K562 (cell line): ENCODE data around the gene IQCC. TPM values are rescaled to one million over a fixed set of nuclear protein-coding genes. Genes with fewer than 3 reads are reported as not detected.
A peak's percentile ranks its signal among the peaks of the same experiment; 100 is the strongest.

ENCODE experiments used
- ATAC-seq: fragments of 200-7000 bp; cut with Tn5 transposase; 3 replicates; pipeline ENCODE4 v1.9.1; 2020; ENCODE audit warnings: moderate library complexity
- BruUV-seq: library from RNA; stranded (reverse); fragments of 400-500 nt; replicated peaks from 2 replicates; lab custom pipeline; 2021; lab: Mats Ljungman, UMichigan
- CTCF ChIA-PET: fragments of 300-600 bp; formaldehyde crosslinking; extraction: SDS; loops from one replicate; lab custom pipeline; 2021; ENCODE audit warnings: low intra/inter-chr PET ratio; lab: Yijun Ruan, JAX
- POLR2A ChIA-PET: fragments of 300-600, 350-650 bp; sonication (Branson Sonifier 250); formaldehyde crosslinking; extraction: SDS; loops from one replicate; lab custom pipeline; 2021; ENCODE audit warnings: antibody characterized with exemption, inconsistent platforms; lab: Yijun Ruan, JAX
- DNase-seq, 4 experiments: peaks; one replicate each; pipeline versions ENCODE4 v3.0.0 to v3.0.0-alpha.2; 2011 to 2018; ENCODE audit warnings: low spot score in 3 of 4, mixed read lengths in 3 of 4; ENCODE audit errors: extremely low read depth in 1 of 4
- FAIRE-seq: peaks from 2 replicates; lab custom pipeline; 2011; peaks lifted over from hg19 to GRCh38; lab: Jason Lieb, UNC
- H2AFZ ChIP-seq: 2 replicates; pipeline ENCODE4 v1.6.0; 2011; ENCODE audit warnings: low read depth, low read length, control low read depth, inconsistent platforms
- H3K27ac ChIP-seq: fragments of 200-600 bp; 3 replicates; pipeline ENCODE4 v1.8.0; 2011; ENCODE audit warnings: low read depth, mild to moderate bottlenecking, control low read depth, inconsistent platforms, low read length, moderate library complexity, mixed read lengths; ENCODE audit errors: extremely low read depth
- H3K27me3 ChIP-seq, 2 experiments: fragments of 300-600 bp in 1 of 2; 2 replicates in 1 of 2; 3 replicates in 1 of 2; pipeline versions ENCODE4 v1.6.0 to v1.8.0; 2011; ENCODE audit warnings: inconsistent platforms in 2 of 2, low read length in 2 of 2, mild to moderate bottlenecking in 1 of 2, mixed read lengths in 1 of 2, moderate library complexity in 1 of 2; ENCODE audit not compliant: control insufficient read depth in 2 of 2, insufficient read depth in 2 of 2
- H3K36me3 ChIP-seq: fragments of 300-600 bp; 3 replicates; pipeline ENCODE4 v1.8.0; 2011; ENCODE audit warnings: mild to moderate bottlenecking, low read length, inconsistent platforms; ENCODE audit not compliant: control insufficient read depth, insufficient read depth
- H3K4me1 ChIP-seq, 2 experiments: fragments of 200-600 bp in 1 of 2; replicated peaks in 1 of 2; 2 replicates in 1 of 2; 3 replicates in 1 of 2; pipeline versions ENCODE4 v1.5.1 to v1.8.0; 2011; ENCODE audit warnings: inconsistent platforms in 2 of 2, low read length in 2 of 2, mild to moderate bottlenecking in 1 of 2, mixed read lengths in 1 of 2, moderate library complexity in 1 of 2; ENCODE audit not compliant: control insufficient read depth in 2 of 2, insufficient read depth in 2 of 2
- H3K4me2 ChIP-seq: 2 replicates; pipeline ENCODE4 v1.6.1; 2011; ENCODE audit warnings: low read length, control low read depth, inconsistent platforms, mixed read lengths; ENCODE audit not compliant: insufficient read depth
- H3K4me3 ChIP-seq: fragments of 200-600 bp; sonication (generic), shearing (Covaris generic); 2 replicates; pipeline ENCODE4 v1.5.1; 2016; ENCODE audit warnings: control low read depth, inconsistent platforms
- H3K79me2 ChIP-seq: fragments of 200-600 bp; 3 replicates; pipeline ENCODE4 v1.8.0; 2011; ENCODE audit warnings: low read length, inconsistent platforms; ENCODE audit not compliant: control insufficient read depth, insufficient read depth
- H3K9ac ChIP-seq, 2 experiments: 2 replicates each; pipeline versions ENCODE4 v1.6.0 to v1.6.1; 2011; ENCODE audit warnings: low read depth in 2 of 2, low read length in 2 of 2, control low read depth in 1 of 2, inconsistent platforms in 1 of 2, mild to moderate bottlenecking in 1 of 2, mixed read lengths in 1 of 2; ENCODE audit not compliant: insufficient read depth in 1 of 2
- H3K9me1 ChIP-seq: one replicate; pipeline ENCODE4 v1.6.0; 2011; ENCODE audit warnings: inconsistent platforms, mild to moderate bottlenecking, low read length, moderate library complexity; ENCODE audit not compliant: control insufficient read depth, insufficient read depth
- H3K9me3 ChIP-seq: replicated peaks from 2 replicates; pipeline ENCODE4 v1.5.1; 2011; ENCODE audit warnings: low read depth, low read length, inconsistent platforms; ENCODE audit not compliant: control insufficient read depth, insufficient read depth
- H4K20me1 ChIP-seq: replicated peaks from 2 replicates; pipeline ENCODE4 v1.6.1; 2011; ENCODE audit warnings: low read length, inconsistent platforms, mixed read lengths; ENCODE audit not compliant: control insufficient read depth, insufficient read depth
- CC2D1A ChIP-seq: fragments of 450-650 bp; IDR thresholded peaks from 2 replicates; pipeline ENCODE4 v1.6.1; 2017; ENCODE audit warnings: mild to moderate bottlenecking
- DNMT1 ChIP-seq: fragments of 450-650 bp; IDR thresholded peaks from 2 replicates; pipeline ENCODE4 v1.6.1; 2016; ENCODE audit warnings: antibody characterized with exemption, mild to moderate bottlenecking
- FUS ChIP-seq: fragments of 200-400 bp; formaldehyde crosslinking; optimal IDR thresholded peaks from 2 replicates; pipeline ENCODE3; 2017; ENCODE audit warnings: low read depth, low read length
- HDGF ChIP-seq: fragments of 450-650 bp; IDR thresholded peaks from 2 replicates; pipeline ENCODE4 v1.6.1; 2016
- KLF6 ChIP-seq: fragments of 250-450 bp; sonication (Bioruptor Pico); IDR thresholded peaks from 2 replicates; pipeline ENCODE4 v1.4.0; 2020; ENCODE audit warnings: mild to moderate bottlenecking, moderate library complexity, borderline replicate concordance
- NCOR1 ChIP-seq: fragments of 450-650 bp; IDR thresholded peaks from 2 replicates; pipeline ENCODE4 v1.6.1; 2016; ENCODE audit warnings: mild to moderate bottlenecking, moderate library complexity
- NR2C1 ChIP-seq, 2 experiments: fragments of 450-650 bp; IDR thresholded peaks; 2 replicates each; pipeline ENCODE4 v1.6.1; 2017; ENCODE audit warnings: mild to moderate bottlenecking in 2 of 2, antibody characterized with exemption in 1 of 2, inconsistent platforms in 1 of 2, missing compliant biosample characterization in 1 of 2, missing genetic modification characterization in 1 of 2
- PCBP2 ChIP-seq: fragments of 200-400 bp; formaldehyde crosslinking; IDR thresholded peaks from 2 replicates; pipeline ENCODE4 v1.6.1; 2018; ENCODE audit warnings: low read length, low read depth, mild to moderate bottlenecking, moderate library complexity; ENCODE audit not compliant: poor library complexity, severe bottlenecking
- POLR3G ChIP-seq: IDR thresholded peaks from 2 replicates; pipeline ENCODE4 v1.6.1; 2011; ENCODE audit not compliant: insufficient read length, insufficient replicate concordance; ENCODE audit errors: extremely low read depth
- SREBF1 ChIP-seq: fragments of 150-350 bp; IDR thresholded peaks from 2 replicates; pipeline ENCODE4 v1.6.1; 2014; ENCODE audit warnings: antibody characterized with exemption, low read depth, low read length, borderline replicate concordance
- TEAD4 ChIP-seq, 2 experiments: sonication (generic) in 1 of 2; formaldehyde crosslinking in 1 of 2; IDR thresholded peaks; 2 replicates each; pipeline versions ENCODE4 v1.6.1 to v1.8.0; 2012 to 2022; ENCODE audit warnings: borderline replicate concordance in 1 of 2, inconsistent platforms in 1 of 2, low read length in 1 of 2, mild to moderate bottlenecking in 1 of 2, missing genetic modification reagents in 1 of 2
- THAP12 ChIP-seq: fragments of 250-450 bp; sonication (Bioruptor Pico); IDR thresholded peaks from 2 replicates; pipeline ENCODE4 v1.9.0; 2021; ENCODE audit warnings: mild to moderate bottlenecking, inconsistent platforms
- YBX1 ChIP-seq: fragments of 450-650 bp; IDR thresholded peaks from 2 replicates; pipeline ENCODE4 v1.7.1; 2016; ENCODE audit warnings: mild to moderate bottlenecking
- ZKSCAN3 ChIP-seq: fragments of 250-450 bp; sonication (Bioruptor Pico); IDR thresholded peaks from 2 replicates; pipeline ENCODE4 v1.4.0; 2020
- ZNF280B ChIP-seq: fragments of 250-450 bp; sonication (Bioruptor Pico); IDR thresholded peaks from 2 replicates; pipeline ENCODE4 v1.5.1; 2021; ENCODE audit warnings: mild to moderate bottlenecking
- ZNF347 ChIP-seq: fragments of 450-650 bp; formaldehyde crosslinking; IDR thresholded peaks from 2 replicates; pipeline ENCODE4 v1.4.0; 2020; ENCODE audit warnings: low read depth, mild to moderate bottlenecking, moderate library complexity
- ZNF586 ChIP-seq: fragments of 450-650 bp; formaldehyde crosslinking; conservative IDR thresholded peaks from 2 replicates; pipeline ENCODE4 v1.4.0; 2020; ENCODE audit warnings: mild to moderate bottlenecking, moderate library complexity
- ZNF740 ChIP-seq, 3 experiments: fragments of 200-800 bp in 1 of 3; sonication (Bioruptor generic) in 1 of 3; sonication (generic) in 1 of 3; formaldehyde crosslinking in 1 of 3; IDR thresholded peaks; 2 replicates each; pipeline versions ENCODE4 v1.6.1 to v1.8.0; 2016 to 2022; ENCODE audit warnings: mild to moderate bottlenecking in 2 of 3, missing compliant biosample characterization in 2 of 3, missing genetic modification characterization in 2 of 3, missing genetic modification reagents in 1 of 3
- WGBS: fragments of 100-300 bp; shearing (Covaris generic); methylation state at CpG from one replicate; pipeline ENCODE4 v1.1.6; 2016; ENCODE audit warnings: low coverage, mixed read lengths; ENCODE audit not compliant: insufficient coverage; ENCODE audit errors: missing lambda C conversion rate; 5-methylcytosine and 5-hydroxymethylcytosine counted together
- in situ Hi-C: fragments of 300-500 bp; cut with MboI; formaldehyde crosslinking; loops from 4 replicates; pipeline ENCODE4 v1.15.0; 2018; ENCODE audit warnings: inconsistent platforms, mixed read lengths
- intact Hi-C: fragments of 100-400 bp; cut with micrococcal nuclease; formaldehyde crosslinking; loops from 2 replicates; pipeline ENCODE4 v1.14.2; 2022
- polyA plus RNA-seq, 8 experiments: library from polyadenylated mRNA; depleted of rRNA in 4 of 8; stranded (reverse) in 5 of 8; unstranded in 3 of 8; fragments of >200 nt; fragmentation: Nextera tagmentation in 2 of 8; fragmentation: Illumina TruSeq in 1 of 8; extraction: Ambion mirVana in 2 of 8; extraction: Trizol in 1 of 8; gene quantifications; 2 replicates each; pipeline versions ENCODE4 v1.2.1 to v1.2.3, GENCODE V29; 2011 to 2014; ENCODE audit warnings: inconsistent platforms in 1 of 8, missing spikeins in 1 of 8
- total RNA-seq, 7 experiments: library from RNA; depleted of rRNA in 6 of 7; stranded (reverse); fragments of >200 nt in 6 of 7; fragmentation: Illumina TruSeq in 2 of 7; extraction: Trizol in 2 of 7; gene quantifications; 2 replicates each; pipeline versions ENCODE4 v1.2.1 to v1.2.3, GENCODE V29; 2011 to 2021; ENCODE audit warnings: low replicate concordance in 1 of 7

Gene IQCC
- total and polyA plus RNA-seq, 9 of the 15 experiments (the other 6 are each of a cell fraction or from before 2014, with no cell fraction given): 8.1 to 16.5 (median 10.7) TPM

- H4K20me1 ChIP-seq: no peaks in the 10 kb centered on the region; the same call in 1 of the 2 replicates
- intact Hi-C loops: loop anchor here (2.0 to 5.0 kb wide), 2 partner anchors 72 to 106 kb away; partner anchors contain the start of genes KPNA6 and TMEM39B
- H3K27me3 ChIP-seq: no peaks in the 10 kb centered on the region
- FAIRE-seq (no peak), ATAC-seq (no peak; the same call in 2 of the 3 replicates), DNase-seq (no peak)
- no peaks in the 10 kb centered on the region for H3K9me1 ChIP-seq
- H3K27ac ChIP-seq: peak overlapping the region; percentile 89
- peak overlapping the region; percentile 94 to 97 for H3K9ac ChIP-seq
- H3K4me3 ChIP-seq: peak overlapping the region; percentile 77
- in situ Hi-C loops: no loop called here
- peak overlapping the region; percentile 97 for H2AFZ ChIP-seq
- POLR2A ChIA-PET: interaction anchor here (0.6 to 11.6 kb wide), 25 partner anchors 9 to 1991 kb away, joined by 3 to 201 read pairs (median 4); partner anchors contain the start of genes CCDC28B, KPNA6 and MARCKSL1
- BruUV-seq: TSS peak; percentile 95
- peak overlapping the region; percentile 92 for H3K4me2 ChIP-seq
- H3K4me1 ChIP-seq: peaks cover 25 to 30% of the 10 kb centered on the region in 2 experiments
- no peaks in the 10 kb centered on the region for H3K9me3 ChIP-seq
- peaks cover 38% of the 10 kb centered on the region for H3K36me3 ChIP-seq
- peaks cover 44% of the 10 kb centered on the region for H3K79me2 ChIP-seq
- CTCF ChIA-PET: interaction anchor here (1.2 kb wide), 1 partner anchor 49 kb away, joined by 3 read pairs; no protein-coding TSS in a partner anchor
- WGBS: 6% methylated on average over 7 of the region's 7 CpGs
- peak; percentile 54; the same call in 1 of the 2 replicates for TF ChIP-seq ZKSCAN3 (CRISPR knock-in tag)
- peak; percentile 3; the same call in 1 of the 2 replicates for TF ChIP-seq TEAD4 (IDR thresholded peaks at IDR 0.05; ENCODE audit: low read length)
- TF ChIP-seq TEAD4 (CRISPR knock-in tag; IDR thresholded peaks at IDR 0.05; ENCODE audit: borderline replicate concordance): no peak
- no peak for TF ChIP-seq POLR3G
- TF ChIP-seq ZNF586: peak; percentile 75; the same call in 1 of the 2 replicates
- TF ChIP-seq DNMT1: no peak
- no peak for TF ChIP-seq ZNF280B (CRISPR knock-in tag)
- TF ChIP-seq NR2C1 (IDR thresholded peaks at IDR 0.05): no peak
- TF ChIP-seq NR2C1 (tag; IDR thresholded peaks at IDR 0.05): peak; percentile 64
- no peak for TF ChIP-seq THAP12
- TF ChIP-seq FUS: no peak
- no peak for TF ChIP-seq YBX1
- TF ChIP-seq CC2D1A: no peak
- no peak for TF ChIP-seq ZNF740 (CRISPR knock-in tag; IDR thresholded peaks at IDR 0.05)
- TF ChIP-seq ZNF740 (tag; IDR thresholded peaks at IDR 0.05): peak in 1 of 2 experiments; percentile 76; a peak in 2 of 4 replicates
- no peak for TF ChIP-seq PCBP2
- no peak for TF ChIP-seq SREBF1
- no peak for TF ChIP-seq KLF6 (CRISPR knock-in tag)
- peak; percentile 74; the same call in 1 of the 2 replicates for TF ChIP-seq ZNF347 (CRISPR knock-in tag)
- TF ChIP-seq NCOR1: no peak
- TF ChIP-seq HDGF: peak; percentile 39; the same call in 1 of the 2 replicates
Observed at GRCh38 chr1:32179193-32179442, 26.4 kb upstream of the IQCC start.
